HCEC 1CT (cell line): Measurements from ENCODE around the gene UTP18.

Source experiments
- DNase-seq: peaks from one replicate; pipeline ENCODE4 v3.0.0-alpha.2; 2017

The UTP18 gene

DNA sequence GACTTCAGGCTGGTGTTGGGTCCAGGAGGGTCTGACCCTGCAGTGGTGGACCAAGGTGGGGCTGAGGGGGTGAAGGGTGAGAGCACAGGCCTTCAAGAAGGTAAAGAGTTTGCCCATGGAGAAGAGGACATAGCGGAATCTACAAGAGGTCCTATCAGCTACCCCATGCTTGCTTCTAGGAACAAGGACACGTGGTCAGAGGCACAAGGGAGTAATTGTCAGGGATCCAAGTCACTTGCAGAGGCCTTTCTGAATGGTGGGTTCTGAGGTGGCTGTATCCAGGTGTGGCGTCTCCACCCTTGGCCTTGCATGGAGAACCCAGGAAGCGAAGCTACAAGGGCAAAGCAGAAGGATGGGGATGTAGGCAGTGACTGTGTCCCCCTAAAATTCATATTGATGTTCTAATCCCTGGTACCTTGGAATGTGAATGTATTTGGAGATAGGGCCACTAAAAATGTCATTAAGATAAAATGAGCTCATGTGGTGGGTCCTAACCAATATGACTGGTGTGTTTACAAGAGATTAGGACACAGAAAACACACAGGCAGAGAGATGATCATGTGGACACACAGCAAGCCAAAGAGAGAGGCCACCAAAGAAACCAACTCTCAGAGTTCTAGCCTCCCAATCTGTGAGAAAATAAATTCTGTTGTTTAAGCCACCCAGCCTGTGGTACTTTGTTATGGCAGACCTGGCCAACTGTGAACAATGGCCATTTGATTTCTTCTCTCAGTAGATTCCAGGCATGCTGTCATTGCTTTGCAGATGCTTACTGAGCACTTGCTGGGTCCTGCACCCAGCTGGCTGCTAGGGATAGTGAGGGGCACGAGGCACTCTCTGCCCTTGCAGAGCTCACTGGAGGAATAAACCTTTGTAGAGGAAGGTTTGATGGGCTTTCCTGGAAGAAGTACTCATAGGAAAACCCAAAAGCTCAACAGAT is 75.8 kb downstream of the UTP18 start:
- no peak for DNase-seq

DNA sequence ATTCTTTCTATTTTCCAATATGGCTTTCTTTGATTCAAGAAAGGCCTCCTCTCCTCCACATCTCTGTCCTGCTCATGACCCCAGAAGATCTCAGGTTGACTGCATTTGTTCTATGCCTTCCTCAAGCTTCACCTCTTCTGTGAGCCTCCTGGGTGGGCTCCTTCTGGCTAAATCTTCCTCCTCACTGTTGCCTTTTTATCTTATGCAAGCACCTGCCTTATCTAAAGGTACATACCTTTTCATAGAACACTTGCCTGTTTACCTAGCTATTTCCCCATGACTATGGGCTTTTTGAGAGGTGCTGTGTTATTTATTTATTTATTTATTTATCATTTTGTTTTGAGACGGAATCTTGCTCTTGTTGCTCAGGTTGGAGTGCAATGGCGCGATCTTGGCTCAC is 81.1 kb downstream of the UTP18 start:
- DNase-seq = no peak

DNA sequence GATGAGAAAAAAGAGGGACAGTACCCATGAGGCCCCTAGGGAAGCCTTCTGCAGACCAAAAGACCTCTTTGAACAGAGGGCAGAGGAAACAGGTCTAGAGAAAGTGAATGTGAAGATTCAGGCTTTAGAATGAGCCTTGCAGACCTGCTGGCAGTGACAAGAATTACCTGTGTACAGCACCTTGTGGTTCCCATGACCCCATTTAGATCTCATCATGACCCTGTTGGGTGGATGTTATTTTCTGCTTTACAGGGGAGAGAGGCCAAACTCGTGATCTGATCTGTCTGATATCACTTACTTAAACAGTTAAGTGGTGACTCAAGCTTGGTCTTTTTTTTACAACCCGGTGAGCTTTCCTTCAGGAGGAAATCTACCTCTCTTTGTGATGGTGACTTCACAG is 81.9 kb downstream of the UTP18 start:
- DNase-seq = no peak

DNA sequence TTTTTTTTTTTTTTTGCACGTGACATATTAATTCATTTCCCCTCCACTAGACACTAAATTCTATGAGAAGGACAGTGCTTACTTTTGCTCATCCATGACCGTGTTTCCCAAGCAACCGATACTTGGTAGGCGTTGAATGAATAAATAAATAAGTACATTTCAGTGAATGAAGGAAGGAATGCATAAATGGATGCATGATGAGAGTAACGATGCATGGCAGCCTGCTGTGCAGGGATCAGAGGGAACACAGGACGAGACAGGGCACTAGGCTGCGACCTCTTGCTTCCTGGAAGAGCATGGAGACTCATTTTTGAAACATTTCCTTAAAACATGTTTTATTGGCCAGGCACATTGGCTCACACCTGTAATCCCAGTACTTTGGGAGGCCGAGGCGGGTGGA is 84.2 kb downstream of the UTP18 start:
- DNase-seq = no peak

DNA sequence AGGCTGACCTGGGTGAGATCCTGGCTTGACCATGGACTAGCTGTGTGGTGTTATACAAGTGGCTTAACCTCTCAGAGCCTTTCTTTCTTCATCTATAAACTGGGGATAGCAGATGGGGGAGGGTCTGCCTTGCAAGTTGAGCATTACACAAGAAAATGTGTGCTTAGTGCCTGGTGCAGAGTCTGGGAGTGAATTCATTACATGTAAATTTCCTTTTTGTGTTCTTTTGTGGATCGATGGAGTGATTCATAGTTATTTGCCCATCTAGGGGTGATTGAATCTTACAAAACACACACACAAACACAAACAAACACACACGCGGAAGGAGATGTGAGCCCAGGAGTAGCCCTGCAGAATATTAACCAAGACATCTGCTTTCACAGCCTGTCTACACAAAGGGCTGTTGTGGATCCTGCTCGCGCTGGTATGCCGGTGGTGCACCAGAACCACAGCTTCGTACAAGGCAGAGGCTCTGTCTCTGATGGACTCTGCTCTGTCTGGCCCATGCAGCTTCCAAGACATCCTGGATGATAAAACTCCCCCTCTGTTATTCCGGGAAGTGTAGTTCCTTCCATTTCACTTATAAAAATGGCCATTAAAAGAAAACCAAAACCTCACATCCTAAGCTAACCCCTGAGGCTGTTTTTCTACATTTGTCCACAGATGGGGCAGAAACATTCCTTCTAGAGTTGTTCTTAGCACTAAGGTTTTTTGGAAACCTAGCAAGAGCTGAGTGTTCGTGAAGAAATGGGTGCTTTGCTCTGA is 86.1 kb downstream of the UTP18 start:
- no peak for DNase-seq
